Measurements from ENCODE around the gene TMC3.

Gene TMC3

GRCh38 chr15:81309647-81310450 lies 64.2 kb downstream of the TMC3 start:
- no peak for TF ChIP-seq CTCF (conservative IDR thresholded peaks at IDR 0.05; ENCODE audit: low read depth)
- CTCF ChIA-PET: no interaction called here
- no peak overlapping the region for H3K27ac ChIP-seq
- DNase-seq (ENCODE audit: low spot score): no peak
- POLR2A ChIA-PET (ENCODE audit: low non-redundant PET): no interaction called here

GRCh38 chr15:81308260-81308659 lies 65.8 kb downstream of the TMC3 start:
- TF ChIP-seq CTCF (conservative IDR thresholded peaks at IDR 0.05; ENCODE audit: low read depth): no peak
- H3K27ac ChIP-seq: no peak overlapping the region
- POLR2A ChIA-PET (ENCODE audit: low non-redundant PET): no interaction called here
- CTCF ChIA-PET: no interaction called here
- no peak for DNase-seq (ENCODE audit: low spot score)

DNA sequence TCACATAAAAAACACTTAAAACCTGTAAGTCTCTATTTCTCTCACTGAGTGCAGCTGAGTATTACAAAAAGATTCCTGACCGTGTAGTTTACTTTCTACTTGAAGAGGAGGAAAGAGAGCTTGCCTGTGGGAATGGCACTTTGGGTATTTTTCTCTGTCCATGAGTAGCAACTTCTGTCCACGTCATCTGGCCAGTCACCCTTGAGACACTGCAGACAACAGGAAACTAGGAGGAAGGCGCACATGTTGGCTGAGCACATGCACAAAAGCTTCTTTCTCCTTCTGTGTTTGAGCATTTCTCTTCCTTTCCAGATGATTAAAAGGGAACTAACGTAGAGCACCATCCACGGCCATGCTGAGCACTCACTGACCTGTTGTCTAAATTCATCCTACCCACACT lies 69.8 kb downstream of the TMC3 start:
- ChIA-PET POLR2A (ENCODE audit: low non-redundant PET) (no interaction called here), CTCF (no interaction called here)
- TF ChIP-seq CTCF (conservative IDR thresholded peaks at IDR 0.05; ENCODE audit: low read depth): no peak
- no peak overlapping the region for H3K27ac ChIP-seq
- DNase-seq (ENCODE audit: low spot score): no peak

- no peak for DNase-seq (ENCODE audit: low spot score)
- TF ChIP-seq CTCF (conservative IDR thresholded peaks at IDR 0.05; ENCODE audit: low read depth): no peak
- POLR2A ChIA-PET (ENCODE audit: low non-redundant PET): no interaction called here
- H3K27ac ChIP-seq: peak overlapping the region; percentile 36
- CTCF ChIA-PET: no interaction called here
Measured at GRCh38 chr15:81303244-81304225, 70.5 kb downstream of the TMC3 start.

- no peak overlapping the region for H3K27ac ChIP-seq
- ChIA-PET POLR2A (ENCODE audit: low non-redundant PET) (no interaction called here), CTCF (no interaction called here)
- no peak for TF ChIP-seq CTCF (conservative IDR thresholded peaks at IDR 0.05; ENCODE audit: low read depth)
- no peak for DNase-seq (ENCODE audit: low spot score)
Measured at GRCh38 chr15:81302701-81303109, 71.3 kb downstream of the TMC3 start.

DNA sequence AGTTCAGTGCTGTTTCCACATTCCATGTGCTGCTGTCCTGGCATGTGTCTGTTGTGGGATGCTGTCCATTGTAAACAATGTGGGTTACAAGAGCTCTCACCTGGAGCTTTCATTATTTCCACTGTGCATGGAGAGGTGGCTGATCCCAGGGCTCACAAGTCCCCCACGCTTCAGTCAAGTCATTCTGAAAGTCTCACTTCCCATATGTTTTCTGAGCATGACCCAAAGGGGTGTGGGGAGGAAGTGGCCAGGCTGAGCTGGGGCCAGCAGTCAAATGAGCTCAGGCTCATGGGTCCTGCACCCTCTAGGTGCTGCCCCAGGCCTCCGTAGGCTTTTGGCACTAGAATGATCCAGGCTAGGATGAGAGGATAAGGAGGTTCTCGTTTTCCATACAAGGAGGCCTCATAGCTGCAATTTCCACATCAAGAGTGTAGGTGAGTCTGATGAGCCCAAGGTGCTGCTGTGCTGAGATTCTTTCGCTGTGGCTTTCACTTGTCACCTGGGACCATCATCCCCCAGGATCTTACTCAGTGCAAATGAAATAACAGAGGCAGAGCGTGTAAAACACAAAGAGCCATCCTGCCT lies 72.1 kb downstream of the TMC3 start:
- ChIA-PET CTCF (no interaction called here), POLR2A (ENCODE audit: low non-redundant PET) (no interaction called here)
- DNase-seq (ENCODE audit: low spot score): no peak
- no peak overlapping the region for H3K27ac ChIP-seq
- no peak for TF ChIP-seq CTCF (conservative IDR thresholded peaks at IDR 0.05; ENCODE audit: low read depth)

Data from RWPE1 (cell line).